HepG2 (cell line): Measurements from ENCODE around the gene VAC14. TPM values are rescaled to one million over a fixed set of nuclear protein-coding genes. Genes with fewer than 3 reads are reported as not detected.

Experiments used
- BORCS8-MEF2B ChIP-seq: sonication (generic); formaldehyde crosslinking; IDR thresholded peaks from 2 replicates; pipeline ENCODE4 v1.8.0; 2022; ENCODE audit warnings: mild to moderate bottlenecking, missing genetic modification reagents
- CBX5 ChIP-seq: sonication (generic); formaldehyde crosslinking; IDR thresholded peaks from 2 replicates; pipeline ENCODE4 v1.4.0; 2020; ENCODE audit warnings: missing genetic modification reagents, borderline replicate concordance
- CHD4 ChIP-seq: fragments of 200-600 bp; sonication (generic); IDR thresholded peaks from 2 replicates; pipeline ENCODE4 v1.7.0; 2017; ENCODE audit warnings: mild to moderate bottlenecking, low read length, borderline replicate concordance
- HOXA7 ChIP-seq: sonication (generic); formaldehyde crosslinking; IDR thresholded peaks from 2 replicates; pipeline ENCODE4 v1.8.1; 2022; ENCODE audit warnings: mild to moderate bottlenecking, missing genetic modification reagents, moderate library complexity
- NAIF1 ChIP-seq: sonication (generic); formaldehyde crosslinking; IDR thresholded peaks from 2 replicates; pipeline ENCODE4 v1.5.0; 2020; ENCODE audit warnings: mild to moderate bottlenecking, missing genetic modification reagents, borderline replicate concordance
- NR2C2 ChIP-seq: sonication (generic); formaldehyde crosslinking; IDR thresholded peaks from 2 replicates; pipeline ENCODE4 v1.4.0; 2020; ENCODE audit warnings: missing genetic modification reagents, mild to moderate bottlenecking, moderate library complexity, borderline replicate concordance
- RARA ChIP-seq: IDR thresholded peaks from 2 replicates; pipeline ENCODE4 v1.6.1; 2016; ENCODE audit warnings: missing genetic modification reagents, missing compliant biosample characterization
- RCOR2 ChIP-seq: IDR thresholded peaks from 2 replicates; pipeline ENCODE4 v1.6.1; 2016; ENCODE audit warnings: missing biosample characterization, missing genetic modification reagents
- SNAPC2 ChIP-seq: sonication (generic); formaldehyde crosslinking; IDR thresholded peaks from 2 replicates; pipeline ENCODE4 v1.8.1; 2022; ENCODE audit warnings: mild to moderate bottlenecking, missing genetic modification reagents
- SP5 ChIP-seq: IDR thresholded peaks from 2 replicates; pipeline ENCODE4 v1.6.1; 2016; ENCODE audit warnings: low read depth, borderline replicate concordance
- ZBTB7A ChIP-seq: sonication (generic); formaldehyde crosslinking; IDR thresholded peaks from 2 replicates; pipeline ENCODE4 v1.8.0; 2022; ENCODE audit warnings: mild to moderate bottlenecking, missing genetic modification reagents
- ZKSCAN8 ChIP-seq: IDR thresholded peaks from 2 replicates; pipeline ENCODE4 v1.6.1; 2016; ENCODE audit warnings: borderline replicate concordance, missing genetic modification reagents, missing compliant biosample characterization
- ZNF30 ChIP-seq: sonication (generic); formaldehyde crosslinking; IDR thresholded peaks from 2 replicates; pipeline ENCODE4 v1.5.0; 2020; ENCODE audit warnings: mild to moderate bottlenecking, missing genetic modification reagents
- ZNF589 ChIP-seq: sonication (generic); formaldehyde crosslinking; conservative IDR thresholded peaks from 2 replicates; pipeline ENCODE4 v1.8.0; 2022; ENCODE audit warnings: mild to moderate bottlenecking, moderate library complexity, missing genetic modification reagents
- ZNF761 ChIP-seq: sonication (generic); formaldehyde crosslinking; conservative IDR thresholded peaks from 2 replicates; pipeline ENCODE4 v1.4.0; 2020; ENCODE audit warnings: mild to moderate bottlenecking, missing genetic modification reagents
- polyA plus RNA-seq, 8 experiments: library from polyadenylated mRNA; depleted of rRNA in 3 of 8; stranded (reverse) in 7 of 8; unstranded in 1 of 8; fragments of >200 nt; fragmentation: Illumina TruSeq in 4 of 8; extraction: Trizol in 4 of 8; gene quantifications; 2 replicates each; pipeline versions ENCODE4 v1.2.1 to v1.2.3, GENCODE V29; 2011 to 2016; ENCODE audit warnings: low read depth in 4 of 8, missing spikeins in 1 of 8, mixed read lengths in 1 of 8; ENCODE audit not compliant: insufficient read depth in 1 of 8
- total RNA-seq, 5 experiments: library from RNA; depleted of rRNA; stranded (reverse); fragments of >200 nt; fragmentation: Illumina TruSeq; extraction: Trizol; gene quantifications; 2 replicates each; pipeline ENCODE4 v1.2.3, GENCODE V29; 2016; ENCODE audit warnings: low read depth in 1 of 5
- TF ChIP-seq, protein P1 (sequence below): sonication (generic); formaldehyde crosslinking; IDR thresholded peaks from 2 replicates; pipeline ENCODE4 v1.4.0; 2020; ENCODE audit warnings: missing genetic modification reagents, borderline replicate concordance
- TF ChIP-seq, protein P2 (sequence below): IDR thresholded peaks from 2 replicates; pipeline ENCODE4 v1.6.1; 2016; ENCODE audit warnings: missing biosample characterization, missing genetic modification reagents, low read depth
- TF ChIP-seq, protein P3 (sequence below): sonication (generic); formaldehyde crosslinking; IDR thresholded peaks from 2 replicates; pipeline ENCODE4 v1.5.0; 2020; ENCODE audit warnings: mild to moderate bottlenecking, missing genetic modification reagents
- TF ChIP-seq, protein P4 (sequence below): sonication (generic); formaldehyde crosslinking; IDR thresholded peaks from 2 replicates; pipeline ENCODE4 v1.4.0; 2020; ENCODE audit warnings: missing genetic modification reagents

The VAC14 gene
- total and polyA plus RNA-seq, 2 of the 13 experiments (the other 11 are each of a cell fraction or from before 2014, with no cell fraction given): 23.5 to 24.6 TPM

DNA sequence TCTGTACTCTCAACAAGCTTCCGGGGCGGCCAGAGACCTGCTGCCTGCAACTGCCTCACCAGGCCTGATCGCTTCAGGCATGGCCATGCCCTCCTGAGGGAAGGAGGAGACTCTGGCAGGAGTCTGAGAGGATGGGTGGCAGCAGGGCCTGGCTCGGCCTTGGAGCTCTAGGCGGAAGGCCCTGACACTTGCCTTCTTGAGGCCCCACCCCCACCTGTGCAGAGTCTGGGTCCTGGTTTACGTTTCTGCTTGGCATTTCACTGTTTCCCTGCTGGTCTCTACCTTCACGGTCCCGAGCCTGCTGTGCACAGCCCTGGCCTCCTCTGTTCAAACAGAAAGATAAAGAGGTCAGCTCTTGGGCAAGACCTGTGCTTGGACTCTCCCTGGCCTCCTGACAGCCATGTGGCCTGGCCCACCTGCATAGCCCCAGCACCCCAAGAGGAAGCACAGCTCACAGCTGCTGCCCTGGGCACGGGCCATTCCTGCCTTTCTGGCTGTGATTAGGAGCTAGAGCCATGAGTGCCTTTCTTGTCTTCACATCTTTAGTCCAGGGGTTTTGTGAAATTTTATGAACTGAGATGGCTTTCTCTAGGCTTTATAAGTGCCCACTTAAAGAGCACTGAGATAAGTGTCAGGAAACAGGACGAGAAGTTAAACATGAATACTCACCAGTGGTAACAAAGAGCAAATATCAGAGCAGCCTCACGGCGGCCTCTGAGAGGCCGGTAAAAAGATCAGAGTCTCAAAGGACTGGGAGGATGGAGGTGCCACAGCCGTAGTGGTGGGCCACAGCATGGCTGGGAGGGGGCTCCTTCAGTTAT lies 89.5 kb downstream of the VAC14 start (continued):
- TF ChIP-seq, protein P1, sequence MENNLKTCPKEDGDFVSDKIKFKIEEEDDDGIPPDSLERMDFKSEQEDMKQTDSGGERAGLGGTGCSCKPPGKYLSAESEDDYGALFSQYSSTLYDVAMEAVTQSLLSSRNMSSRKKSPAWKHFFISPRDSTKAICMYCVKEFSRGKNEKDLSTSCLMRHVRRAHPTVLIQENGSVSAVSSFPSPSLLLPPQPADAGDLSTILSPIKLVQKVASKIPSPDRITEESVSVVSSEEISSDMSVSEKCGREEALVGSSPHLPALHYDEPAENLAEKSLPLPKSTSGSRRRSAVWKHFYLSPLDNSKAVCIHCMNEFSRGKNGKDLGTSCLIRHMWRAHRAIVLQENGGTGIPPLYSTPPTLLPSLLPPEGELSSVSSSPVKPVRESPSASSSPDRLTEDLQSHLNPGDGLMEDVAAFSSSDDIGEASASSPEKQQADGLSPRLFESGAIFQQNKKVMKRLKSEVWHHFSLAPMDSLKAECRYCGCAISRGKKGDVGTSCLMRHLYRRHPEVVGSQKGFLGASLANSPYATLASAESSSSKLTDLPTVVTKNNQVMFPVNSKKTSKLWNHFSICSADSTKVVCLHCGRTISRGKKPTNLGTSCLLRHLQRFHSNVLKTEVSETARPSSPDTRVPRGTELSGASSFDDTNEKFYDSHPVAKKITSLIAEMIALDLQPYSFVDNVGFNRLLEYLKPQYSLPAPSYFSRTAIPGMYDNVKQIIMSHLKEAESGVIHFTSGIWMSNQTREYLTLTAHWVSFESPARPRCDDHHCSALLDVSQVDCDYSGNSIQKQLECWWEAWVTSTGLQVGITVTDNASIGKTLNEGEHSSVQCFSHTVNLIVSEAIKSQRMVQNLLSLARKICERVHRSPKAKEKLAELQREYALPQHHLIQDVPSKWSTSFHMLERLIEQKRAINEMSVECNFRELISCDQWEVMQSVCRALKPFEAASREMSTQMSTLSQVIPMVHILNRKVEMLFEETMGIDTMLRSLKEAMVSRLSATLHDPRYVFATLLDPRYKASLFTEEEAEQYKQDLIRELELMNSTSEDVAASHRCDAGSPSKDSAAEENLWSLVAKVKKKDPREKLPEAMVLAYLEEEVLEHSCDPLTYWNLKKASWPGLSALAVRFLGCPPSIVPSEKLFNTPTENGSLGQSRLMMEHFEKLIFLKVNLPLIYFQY (CRISPR knock-in tag): peak; percentile 68; the same call in 1 of the 2 replicates
- TF ChIP-seq ZNF30: peak; percentile 51; the same call in 1 of the 2 replicates
- TF ChIP-seq RCOR2 (CRISPR knock-in tag): peak; percentile 83; the same call in 1 of the 2 replicates
- TF ChIP-seq ZNF589 (CRISPR knock-in tag): no peak
- no peak for TF ChIP-seq NAIF1 (CRISPR knock-in tag)
- TF ChIP-seq RARA (CRISPR knock-in tag): peak; percentile 80
- TF ChIP-seq ZBTB7A: peak; percentile 80; the same call in 1 of the 2 replicates
- TF ChIP-seq, protein P2, sequence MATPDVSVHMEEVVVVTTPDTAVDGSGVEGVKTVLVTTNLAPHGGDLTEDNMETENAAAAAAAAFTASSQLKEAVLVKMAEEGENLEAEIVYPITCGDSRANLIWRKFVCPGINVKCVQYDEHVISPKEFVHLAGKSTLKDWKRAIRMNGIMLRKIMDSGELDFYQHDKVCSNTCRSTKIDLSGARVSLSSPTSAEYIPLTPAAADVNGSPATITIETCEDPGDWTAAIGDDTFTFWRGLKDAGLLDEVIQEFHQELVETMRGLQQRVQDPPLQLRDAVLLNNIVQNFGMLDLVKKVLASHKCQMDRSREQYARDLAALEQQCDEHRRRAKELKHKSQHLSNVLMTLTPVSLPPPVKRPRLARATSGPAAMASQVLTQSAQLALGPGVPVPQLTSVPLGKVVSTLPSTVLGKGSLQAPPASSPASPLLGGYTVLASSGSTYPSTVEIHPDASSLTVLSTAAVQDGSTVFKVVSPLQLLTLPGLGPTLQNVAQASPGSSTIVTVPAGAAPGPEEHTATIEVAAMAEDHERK (CRISPR knock-in tag): no peak
- TF ChIP-seq, protein P3, sequence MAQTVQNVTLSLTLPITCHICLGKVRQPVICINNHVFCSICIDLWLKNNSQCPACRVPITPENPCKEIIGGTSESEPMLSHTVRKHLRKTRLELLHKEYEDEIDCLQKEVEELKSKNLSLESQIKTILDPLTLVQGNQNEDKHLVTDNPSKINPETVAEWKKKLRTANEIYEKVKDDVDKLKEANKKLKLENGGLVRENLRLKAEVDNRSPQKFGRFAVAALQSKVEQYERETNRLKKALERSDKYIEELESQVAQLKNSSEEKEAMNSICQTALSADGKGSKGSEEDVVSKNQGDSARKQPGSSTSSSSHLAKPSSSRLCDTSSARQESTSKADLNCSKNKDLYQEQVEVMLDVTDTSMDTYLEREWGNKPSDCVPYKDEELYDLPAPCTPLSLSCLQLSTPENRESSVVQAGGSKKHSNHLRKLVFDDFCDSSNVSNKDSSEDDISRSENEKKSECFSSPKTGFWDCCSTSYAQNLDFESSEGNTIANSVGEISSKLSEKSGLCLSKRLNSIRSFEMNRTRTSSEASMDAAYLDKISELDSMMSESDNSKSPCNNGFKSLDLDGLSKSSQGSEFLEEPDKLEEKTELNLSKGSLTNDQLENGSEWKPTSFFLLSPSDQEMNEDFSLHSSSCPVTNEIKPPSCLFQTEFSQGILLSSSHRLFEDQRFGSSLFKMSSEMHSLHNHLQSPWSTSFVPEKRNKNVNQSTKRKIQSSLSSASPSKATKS (CRISPR knock-in tag): no peak
- peak; percentile 89; the same call in 1 of the 2 replicates for TF ChIP-seq ZKSCAN8 (CRISPR knock-in tag)
- TF ChIP-seq ZNF761 (CRISPR knock-in tag): peak; percentile 57; the same call in 1 of the 2 replicates
- no peak for TF ChIP-seq HOXA7 (CRISPR knock-in tag)
- peak; percentile 82 for TF ChIP-seq NR2C2 (CRISPR knock-in tag)
- TF ChIP-seq CBX5 (CRISPR knock-in tag): peak; percentile 83; the same call in 1 of the 2 replicates
- TF ChIP-seq SNAPC2 (CRISPR knock-in tag): no peak
- peak; percentile 85 for TF ChIP-seq BORCS8-MEF2B (CRISPR knock-in tag)
- TF ChIP-seq, protein P4, sequence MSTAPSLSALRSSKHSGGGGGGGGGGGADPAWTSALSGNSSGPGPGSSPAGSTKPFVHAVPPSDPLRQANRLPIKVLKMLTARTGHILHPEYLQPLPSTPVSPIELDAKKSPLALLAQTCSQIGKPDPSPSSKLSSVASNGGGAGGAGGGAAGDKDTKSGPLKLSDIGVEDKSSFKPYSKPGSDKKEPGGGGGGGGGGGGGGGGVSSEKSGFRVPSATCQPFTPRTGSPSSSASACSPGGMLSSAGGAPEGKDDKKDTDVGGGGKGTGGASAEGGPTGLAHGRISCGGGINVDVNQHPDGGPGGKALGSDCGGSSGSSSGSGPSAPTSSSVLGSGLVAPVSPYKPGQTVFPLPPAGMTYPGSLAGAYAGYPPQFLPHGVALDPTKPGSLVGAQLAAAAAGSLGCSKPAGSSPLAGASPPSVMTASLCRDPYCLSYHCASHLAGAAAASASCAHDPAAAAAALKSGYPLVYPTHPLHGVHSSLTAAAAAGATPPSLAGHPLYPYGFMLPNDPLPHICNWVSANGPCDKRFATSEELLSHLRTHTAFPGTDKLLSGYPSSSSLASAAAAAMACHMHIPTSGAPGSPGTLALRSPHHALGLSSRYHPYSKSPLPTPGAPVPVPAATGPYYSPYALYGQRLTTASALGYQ (CRISPR knock-in tag): 0 out of 2 replicates have a peak, but pooled peaks have one; percentile 64
- TF ChIP-seq CHD4: peak; percentile 61; the same call in 1 of the 2 replicates
- no peak for TF ChIP-seq SP5 (CRISPR knock-in tag)
